ENCODE data around the gene ARID1A.

ARID1A gene

DNA sequence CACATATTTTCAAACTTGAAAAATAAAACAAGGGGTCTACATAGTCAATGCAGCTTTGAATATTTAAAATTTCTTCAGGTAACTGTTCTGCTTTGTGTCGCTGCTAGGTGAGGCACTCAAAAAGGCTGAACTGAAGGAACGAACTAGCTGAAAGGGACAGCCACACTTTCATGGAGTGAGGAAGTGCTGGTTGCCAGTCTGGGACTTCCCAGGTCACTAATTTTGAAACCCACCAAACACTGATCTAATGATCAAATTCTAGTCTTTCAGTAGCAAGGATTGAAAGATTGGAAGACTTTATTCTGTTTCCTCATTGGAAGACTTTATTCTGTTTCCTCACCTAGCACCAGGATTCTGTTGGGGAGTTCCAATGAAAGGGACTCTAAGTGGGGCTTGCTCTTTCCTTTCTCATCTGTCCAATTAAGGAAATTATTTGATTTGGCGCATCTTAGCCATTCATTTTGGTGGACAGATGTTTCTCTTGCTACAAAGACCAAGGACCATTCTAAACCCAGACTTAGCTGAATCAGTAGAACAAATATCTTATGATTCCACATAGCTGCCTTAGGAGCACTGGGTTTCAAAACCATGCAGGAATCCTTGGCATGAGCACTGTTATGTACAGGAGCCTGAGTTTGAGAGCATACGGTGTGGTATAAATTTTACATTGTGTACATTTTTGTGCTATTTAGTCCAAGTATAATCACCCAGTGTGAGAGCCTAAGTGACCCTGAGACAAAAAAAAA is 10.9 kb upstream of the ARID1A start:
- TF ChIP-seq TAF1 (IDR thresholded peaks at IDR 0.05; ENCODE audit: borderline replicate concordance, insufficient read depth, low read length) (no peak), SIN3A (IDR thresholded peaks at IDR 0.05; ENCODE audit: borderline replicate concordance, insufficient read depth, low read length) (no peak), FOXP2 (optimal IDR thresholded peaks at IDR 0.05; ENCODE audit: borderline replicate concordance, extremely low read depth, extremely low read length, insufficient read depth) (no peak)

DNA sequence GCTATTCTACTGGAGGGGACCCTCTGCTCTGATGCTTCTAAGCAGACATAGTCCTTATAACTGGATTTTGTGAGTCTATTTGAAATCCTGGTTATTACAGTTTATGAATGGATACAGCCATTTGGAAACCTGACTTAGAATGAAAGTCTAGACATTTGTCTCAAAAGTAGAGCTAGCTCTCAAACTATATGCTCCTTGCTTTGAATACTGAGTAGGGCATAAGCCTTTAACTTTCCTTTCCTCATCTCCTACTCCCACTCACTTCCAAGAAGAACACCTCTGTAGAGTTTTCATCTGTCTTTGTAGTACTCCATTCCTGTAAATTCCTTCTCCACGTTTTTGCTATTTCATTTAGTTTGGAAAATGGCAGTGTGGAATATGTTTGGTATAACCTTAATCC is 9.0 kb upstream of the ARID1A start:
- TF ChIP-seq POLR2AphosphoS5 (IDR thresholded peaks at IDR 0.05; ENCODE audit: low read depth, low read length): no peak
- no peak for TF ChIP-seq SIN3A (IDR thresholded peaks at IDR 0.05; ENCODE audit: borderline replicate concordance, insufficient read depth, low read length)
- no peak for TF ChIP-seq FOXP2 (optimal IDR thresholded peaks at IDR 0.05; ENCODE audit: borderline replicate concordance, extremely low read depth, extremely low read length, insufficient read depth)
- no peak for TF ChIP-seq TAF1 (IDR thresholded peaks at IDR 0.05; ENCODE audit: borderline replicate concordance, insufficient read depth, low read length)
- TF ChIP-seq, protein P1, sequence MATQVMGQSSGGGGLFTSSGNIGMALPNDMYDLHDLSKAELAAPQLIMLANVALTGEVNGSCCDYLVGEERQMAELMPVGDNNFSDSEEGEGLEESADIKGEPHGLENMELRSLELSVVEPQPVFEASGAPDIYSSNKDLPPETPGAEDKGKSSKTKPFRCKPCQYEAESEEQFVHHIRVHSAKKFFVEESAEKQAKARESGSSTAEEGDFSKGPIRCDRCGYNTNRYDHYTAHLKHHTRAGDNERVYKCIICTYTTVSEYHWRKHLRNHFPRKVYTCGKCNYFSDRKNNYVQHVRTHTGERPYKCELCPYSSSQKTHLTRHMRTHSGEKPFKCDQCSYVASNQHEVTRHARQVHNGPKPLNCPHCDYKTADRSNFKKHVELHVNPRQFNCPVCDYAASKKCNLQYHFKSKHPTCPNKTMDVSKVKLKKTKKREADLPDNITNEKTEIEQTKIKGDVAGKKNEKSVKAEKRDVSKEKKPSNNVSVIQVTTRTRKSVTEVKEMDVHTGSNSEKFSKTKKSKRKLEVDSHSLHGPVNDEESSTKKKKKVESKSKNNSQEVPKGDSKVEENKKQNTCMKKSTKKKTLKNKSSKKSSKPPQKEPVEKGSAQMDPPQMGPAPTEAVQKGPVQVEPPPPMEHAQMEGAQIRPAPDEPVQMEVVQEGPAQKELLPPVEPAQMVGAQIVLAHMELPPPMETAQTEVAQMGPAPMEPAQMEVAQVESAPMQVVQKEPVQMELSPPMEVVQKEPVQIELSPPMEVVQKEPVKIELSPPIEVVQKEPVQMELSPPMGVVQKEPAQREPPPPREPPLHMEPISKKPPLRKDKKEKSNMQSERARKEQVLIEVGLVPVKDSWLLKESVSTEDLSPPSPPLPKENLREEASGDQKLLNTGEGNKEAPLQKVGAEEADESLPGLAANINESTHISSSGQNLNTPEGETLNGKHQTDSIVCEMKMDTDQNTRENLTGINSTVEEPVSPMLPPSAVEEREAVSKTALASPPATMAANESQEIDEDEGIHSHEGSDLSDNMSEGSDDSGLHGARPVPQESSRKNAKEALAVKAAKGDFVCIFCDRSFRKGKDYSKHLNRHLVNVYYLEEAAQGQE (IDR thresholded peaks at IDR 0.05; ENCODE audit: insufficient read depth in 1 of 2, low read depth in 2 of 2, low read length in 2 of 2): no peak

DNA sequence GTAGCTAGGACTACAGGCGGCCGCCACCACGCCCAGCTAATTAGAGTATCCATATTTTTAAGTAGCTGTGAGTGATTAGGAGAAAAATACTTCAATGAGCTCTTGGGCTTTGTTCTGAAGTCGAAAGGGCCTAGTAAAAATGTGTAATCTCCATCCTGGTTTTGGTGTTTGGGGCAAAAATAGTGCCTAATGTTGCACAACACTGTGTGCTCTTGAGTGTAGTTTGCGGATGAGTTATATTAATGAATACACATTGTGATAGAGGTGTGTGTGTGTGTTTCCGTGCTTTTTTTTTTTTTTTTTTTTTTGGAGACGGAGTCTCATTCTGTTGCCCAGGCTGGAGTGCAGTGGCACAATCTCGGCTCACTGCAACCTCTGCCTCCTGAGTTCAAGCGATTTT is 6.3 kb upstream of the ARID1A start:
- TF ChIP-seq, protein P1 (IDR thresholded peaks at IDR 0.05; ENCODE audit: insufficient read depth in 1 of 2, low read depth in 2 of 2, low read length in 2 of 2): no peak
- TF ChIP-seq TAF1 (IDR thresholded peaks at IDR 0.05; ENCODE audit: borderline replicate concordance, insufficient read depth, low read length) (no peak), FOXP2 (optimal IDR thresholded peaks at IDR 0.05; ENCODE audit: borderline replicate concordance, extremely low read depth, extremely low read length, insufficient read depth) (no peak), POLR2AphosphoS5 (IDR thresholded peaks at IDR 0.05; ENCODE audit: low read depth, low read length) (no peak), SIN3A (IDR thresholded peaks at IDR 0.05; ENCODE audit: borderline replicate concordance, insufficient read depth, low read length) (no peak)

DNA sequence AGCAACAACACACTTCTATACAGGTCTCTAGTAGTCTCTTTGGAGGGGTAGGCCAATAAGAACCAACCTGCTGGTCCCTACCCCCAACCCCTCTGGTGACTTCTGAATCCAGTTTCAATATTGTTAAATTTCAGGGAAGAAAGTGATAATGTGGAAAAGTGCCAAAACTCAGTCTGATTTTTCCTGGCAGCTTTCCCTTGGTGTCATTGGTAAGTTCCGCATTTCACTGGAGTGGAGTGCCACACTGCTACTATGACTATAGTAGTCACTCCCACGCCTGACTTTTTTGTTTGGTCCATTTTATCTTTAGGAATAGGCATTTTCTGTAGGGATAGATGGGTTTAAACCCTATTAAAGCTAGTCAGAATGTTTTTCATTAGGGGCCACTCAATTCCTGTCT is 5.7 kb upstream of the ARID1A start:
- TF ChIP-seq FOXP2 (optimal IDR thresholded peaks at IDR 0.05; ENCODE audit: borderline replicate concordance, extremely low read depth, extremely low read length, insufficient read depth) (no peak), POLR2AphosphoS5 (IDR thresholded peaks at IDR 0.05; ENCODE audit: low read depth, low read length) (no peak), TAF1 (IDR thresholded peaks at IDR 0.05; ENCODE audit: borderline replicate concordance, insufficient read depth, low read length) (no peak), SIN3A (IDR thresholded peaks at IDR 0.05; ENCODE audit: borderline replicate concordance, insufficient read depth, low read length) (no peak)
- TF ChIP-seq, protein P1 (IDR thresholded peaks at IDR 0.05; ENCODE audit: insufficient read depth in 1 of 2, low read depth in 2 of 2, low read length in 2 of 2): no peak

DNA sequence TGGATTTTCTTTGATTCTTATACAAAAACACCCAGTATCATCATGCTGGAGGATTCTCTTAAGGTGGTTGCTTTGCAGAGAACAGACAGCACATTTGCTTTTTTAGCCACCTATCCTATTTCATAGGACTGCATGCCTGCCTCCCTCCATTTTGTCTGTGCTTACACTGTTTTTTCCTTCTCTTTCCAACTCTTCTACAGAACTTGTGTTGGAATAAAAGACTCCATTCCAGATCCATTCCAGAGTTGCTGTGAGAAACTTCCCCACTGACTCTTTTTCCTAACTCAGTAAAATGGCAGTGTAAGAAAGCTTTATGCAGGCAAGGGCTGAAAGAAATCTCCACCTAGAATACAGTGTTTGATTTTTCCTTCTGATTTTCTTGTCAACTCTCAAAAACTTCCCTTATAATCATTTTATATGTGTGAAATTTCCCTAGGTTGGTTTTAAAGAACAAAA is 5.2 kb upstream of the ARID1A start:
- no peak for TF ChIP-seq FOXP2 (optimal IDR thresholded peaks at IDR 0.05; ENCODE audit: borderline replicate concordance, extremely low read depth, extremely low read length, insufficient read depth)
- no peak for TF ChIP-seq POLR2AphosphoS5 (IDR thresholded peaks at IDR 0.05; ENCODE audit: low read depth, low read length)
- TF ChIP-seq SIN3A (IDR thresholded peaks at IDR 0.05; ENCODE audit: borderline replicate concordance, insufficient read depth, low read length): no peak
- TF ChIP-seq, protein P1 (IDR thresholded peaks at IDR 0.05; ENCODE audit: insufficient read depth in 1 of 2, low read depth in 2 of 2, low read length in 2 of 2): no peak
- TF ChIP-seq TAF1 (IDR thresholded peaks at IDR 0.05; ENCODE audit: borderline replicate concordance, insufficient read depth, low read length): no peak

All from PFSK-1 (cell line).